GM18502 (cell line): ENCODE data around the gene IGSF10.
"Not testable (repeated sequence)": the region's sequence is repeated elsewhere in the genome, so short reads cannot be mapped to it uniquely, and the experiment has no call there.

Experiments used
- ATAC-seq: cut with Tn5 transposase; IDR thresholded peaks from one replicate; pipeline ENCODE4 v1.9.1; 2021; ENCODE audit warnings: mild to moderate bottlenecking; ENCODE audit not compliant: unreplicated experiment, poor library complexity

Gene IGSF10

GRCh38 chr3:151460774-151461450, at the start of gene IGSF10:
Gene IGSF10, minus strand, starts transcription at chr3:151461061. Its CDS starts 2,352 bp downstream, at chr3:151458709.
- ATAC-seq: no peak

GRCh38 chr3:151509468-151510135, 48.7 kb upstream of the IGSF10 start:
- ATAC-seq: not testable (repeated sequence)

- ATAC-seq: no peak
Observed at GRCh38 chr3:151504606-151505005, 43.7 kb upstream of the IGSF10 start.

GRCh38 chr3:151503074-151503473, 42.2 kb upstream of the IGSF10 start:
- ATAC-seq: no peak

- no peak for ATAC-seq
Observed at GRCh38 chr3:151501923-151502632, 41.2 kb upstream of the IGSF10 start.

- no peak for ATAC-seq
Observed at GRCh38 chr3:151501171-151501922, 40.5 kb upstream of the IGSF10 start.

- no peak for ATAC-seq
Observed at GRCh38 chr3:151499168-151499567, 38.3 kb upstream of the IGSF10 start.

GRCh38 chr3:151491525-151491924, 30.7 kb upstream of the IGSF10 start:
- no peak for ATAC-seq

- ATAC-seq: not testable (repeated sequence)
Observed at GRCh38 chr3:151487833-151488232, 27.0 kb upstream of the IGSF10 start.

- no peak for ATAC-seq
Observed at GRCh38 chr3:151483961-151484520, 23.2 kb upstream of the IGSF10 start.

GRCh38 chr3:151483488-151483887, 22.6 kb upstream of the IGSF10 start:
- no peak for ATAC-seq

- no peak for ATAC-seq
Observed at GRCh38 chr3:151480492-151480891, 19.6 kb upstream of the IGSF10 start.

- ATAC-seq: no peak
Observed at GRCh38 chr3:151479452-151479851, 18.6 kb upstream of the IGSF10 start.

- no peak for ATAC-seq
Observed at GRCh38 chr3:151478335-151478697, 17.5 kb upstream of the IGSF10 start.

GRCh38 chr3:151477591-151478334, 16.9 kb upstream of the IGSF10 start:
- no peak for ATAC-seq

- no peak for ATAC-seq
Observed at GRCh38 chr3:151476344-151477018, 15.6 kb upstream of the IGSF10 start.

- peak; percentile 81 for ATAC-seq
Observed at GRCh38 chr3:151468284-151468917, 7.5 kb upstream of the IGSF10 start.

GRCh38 chr3:151467069-151467468, 6.2 kb upstream of the IGSF10 start:
- peak; percentile 51 for ATAC-seq

- no peak for ATAC-seq
Observed at GRCh38 chr3:151462991-151463390, 2.1 kb upstream of the IGSF10 start.
